ENCODE data around the gene ENAM. TPM values are rescaled to one million over a fixed set of nuclear protein-coding genes. Genes with fewer than 3 reads are reported as not detected.

ENAM gene
- total and polyA plus RNA-seq, 9 of the 15 experiments (the other 6 are each of a cell fraction or from before 2014, with no cell fraction given) = 0.04 to 0.09 (median 0.04) TPM; not detected in 6

GRCh38 chr4:70654605-70655011, 26.1 kb downstream of the ENAM start (continued):
- TF ChIP-seq, protein P1, sequence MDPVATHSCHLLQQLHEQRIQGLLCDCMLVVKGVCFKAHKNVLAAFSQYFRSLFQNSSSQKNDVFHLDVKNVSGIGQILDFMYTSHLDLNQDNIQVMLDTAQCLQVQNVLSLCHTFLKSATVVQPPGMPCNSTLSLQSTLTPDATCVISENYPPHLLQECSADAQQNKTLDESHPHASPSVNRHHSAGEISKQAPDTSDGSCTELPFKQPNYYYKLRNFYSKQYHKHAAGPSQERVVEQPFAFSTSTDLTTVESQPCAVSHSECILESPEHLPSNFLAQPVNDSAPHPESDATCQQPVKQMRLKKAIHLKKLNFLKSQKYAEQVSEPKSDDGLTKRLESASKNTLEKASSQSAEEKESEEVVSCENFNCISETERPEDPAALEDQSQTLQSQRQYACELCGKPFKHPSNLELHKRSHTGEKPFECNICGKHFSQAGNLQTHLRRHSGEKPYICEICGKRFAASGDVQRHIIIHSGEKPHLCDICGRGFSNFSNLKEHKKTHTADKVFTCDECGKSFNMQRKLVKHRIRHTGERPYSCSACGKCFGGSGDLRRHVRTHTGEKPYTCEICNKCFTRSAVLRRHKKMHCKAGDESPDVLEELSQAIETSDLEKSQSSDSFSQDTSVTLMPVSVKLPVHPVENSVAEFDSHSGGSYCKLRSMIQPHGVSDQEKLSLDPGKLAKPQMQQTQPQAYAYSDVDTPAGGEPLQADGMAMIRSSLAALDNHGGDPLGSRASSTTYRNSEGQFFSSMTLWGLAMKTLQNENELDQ (CRISPR knock-in tag; IDR thresholded peaks at IDR 0.05; ENCODE audit: borderline replicate concordance) = no peak
- TF ChIP-seq NFYB (IDR thresholded peaks at IDR 0.05; ENCODE audit: extremely low read depth, insufficient read length) (no peak), EZH2 (IDR thresholded peaks at IDR 0.05; ENCODE audit: borderline replicate concordance, low read depth, low read length) (no peak), SOX6 (IDR thresholded peaks at IDR 0.05) (peak; percentile 69), JUND (IDR thresholded peaks at IDR 0.05; ENCODE audit: borderline replicate concordance, low read depth, low read length) (no peak), JUND (tag; IDR thresholded peaks at IDR 0.05; ENCODE audit: borderline replicate concordance, low read depth, low read length) (peak; percentile 41; the same call in 1 of the 3 replicates), CREB3L1 (IDR thresholded peaks at IDR 0.05; ENCODE audit: borderline replicate concordance, low read depth) (peak; percentile 60; the same call in 1 of the 2 replicates), SRSF3 (IDR thresholded peaks at IDR 0.05; ENCODE audit: insufficient read depth, low read length) (no peak), GMEB1 (CRISPR knock-in tag; IDR thresholded peaks at IDR 0.05) (no peak), SMARCA4 (IDR thresholded peaks at IDR 0.05) (peak; percentile 88), GABPB2 (CRISPR knock-in tag; conservative IDR thresholded peaks at IDR 0.05) (no peak), NR0B1 (IDR thresholded peaks at IDR 0.05; ENCODE audit: partially characterized antibody) (no peak), MYC (IDR thresholded peaks at IDR 0.05; ENCODE audit: low read depth, low read length) (no peak), MYC (CRISPR knock-in tag; IDR thresholded peaks at IDR 0.05; ENCODE audit: borderline replicate concordance, low read depth) (no peak), CBX5 (IDR thresholded peaks at IDR 0.05; ENCODE audit: borderline replicate concordance, low read depth) (0 out of 2 replicates have a peak, but pooled peaks have one; percentile 81), HNRNPLL (IDR thresholded peaks at IDR 0.05; ENCODE audit: low read depth, low read length, poor library complexity, severe bottlenecking) (no peak), USF2 (CRISPR knock-in tag; IDR thresholded peaks at IDR 0.05) (no peak)
- TF ChIP-seq, protein P2, sequence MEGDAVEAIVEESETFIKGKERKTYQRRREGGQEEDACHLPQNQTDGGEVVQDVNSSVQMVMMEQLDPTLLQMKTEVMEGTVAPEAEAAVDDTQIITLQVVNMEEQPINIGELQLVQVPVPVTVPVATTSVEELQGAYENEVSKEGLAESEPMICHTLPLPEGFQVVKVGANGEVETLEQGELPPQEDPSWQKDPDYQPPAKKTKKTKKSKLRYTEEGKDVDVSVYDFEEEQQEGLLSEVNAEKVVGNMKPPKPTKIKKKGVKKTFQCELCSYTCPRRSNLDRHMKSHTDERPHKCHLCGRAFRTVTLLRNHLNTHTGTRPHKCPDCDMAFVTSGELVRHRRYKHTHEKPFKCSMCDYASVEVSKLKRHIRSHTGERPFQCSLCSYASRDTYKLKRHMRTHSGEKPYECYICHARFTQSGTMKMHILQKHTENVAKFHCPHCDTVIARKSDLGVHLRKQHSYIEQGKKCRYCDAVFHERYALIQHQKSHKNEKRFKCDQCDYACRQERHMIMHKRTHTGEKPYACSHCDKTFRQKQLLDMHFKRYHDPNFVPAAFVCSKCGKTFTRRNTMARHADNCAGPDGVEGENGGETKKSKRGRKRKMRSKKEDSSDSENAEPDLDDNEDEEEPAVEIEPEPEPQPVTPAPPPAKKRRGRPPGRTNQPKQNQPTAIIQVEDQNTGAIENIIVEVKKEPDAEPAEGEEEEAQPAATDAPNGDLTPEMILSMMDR (IDR thresholded peaks at IDR 0.05 in 2 of 3, conservative IDR thresholded peaks at IDR 0.05 in 1 of 3; ENCODE audit: insufficient read depth in 2 of 3, low read depth in 1 of 3, low read length in 3 of 3) = no peak

Data from K562 (cell line).